Measurements from ENCODE around the gene MAML3. TPM values are rescaled to one million over a fixed set of nuclear protein-coding genes. Genes with fewer than 3 reads are reported as not detected.
A peak's percentile ranks its signal among the peaks of the same experiment; 100 is the strongest.

MAML3 gene
- total and polyA plus RNA-seq, 2 of the 13 experiments (the other 11 are each of a cell fraction or from before 2014, with no cell fraction given), result 0.05 to 0.13 TPM

DNA sequence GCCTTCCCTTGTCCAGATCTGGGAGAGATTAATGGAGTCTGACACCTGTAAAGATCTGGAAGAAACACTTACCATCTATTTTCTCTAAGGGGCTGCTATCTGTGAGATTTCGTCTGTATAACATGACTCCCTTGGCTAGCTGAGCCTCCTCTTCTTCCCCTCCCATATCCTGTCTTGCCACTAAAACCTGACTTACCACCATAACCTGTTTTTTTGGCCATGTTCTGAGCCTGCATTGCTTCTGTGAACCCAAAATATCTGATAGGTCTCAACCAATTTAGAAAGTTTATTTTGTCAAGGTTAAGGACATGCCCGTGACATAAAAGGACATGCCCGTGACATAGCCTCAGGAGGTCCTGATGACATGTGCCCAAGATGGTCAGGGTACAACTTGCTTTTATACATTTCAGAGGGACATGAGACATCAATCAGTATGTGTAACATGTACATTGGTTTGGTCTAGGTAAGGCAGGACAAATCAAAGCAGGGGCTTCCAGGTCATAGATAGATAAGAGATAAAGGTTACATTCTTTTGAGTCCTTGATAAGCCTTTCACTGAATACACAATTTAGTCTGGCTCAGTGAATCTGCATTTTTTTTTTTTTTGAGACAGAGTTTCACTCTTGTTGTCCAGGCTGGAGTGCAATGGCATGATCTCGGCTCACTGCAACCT lies 476.9 kb downstream of the MAML3 start (continued):
- TF ChIP-seq GFI1 (CRISPR knock-in tag; IDR thresholded peaks at IDR 0.05; ENCODE audit: borderline replicate concordance) (peak; percentile 95), DNMT3B (CRISPR knock-in tag; conservative IDR thresholded peaks at IDR 0.05) (no peak), PITX1 (CRISPR knock-in tag; IDR thresholded peaks at IDR 0.05) (no peak), KDM6A (CRISPR knock-in tag; IDR thresholded peaks at IDR 0.05; ENCODE audit: low read depth) (no peak), NCOA2 (CRISPR knock-in tag; IDR thresholded peaks at IDR 0.05) (peak; percentile 41; the same call in 1 of the 2 replicates), ELF4 (CRISPR knock-in tag; IDR thresholded peaks at IDR 0.05; ENCODE audit: borderline replicate concordance) (no peak), HDAC2 (CRISPR knock-in tag; IDR thresholded peaks at IDR 0.05) (0 out of 2 replicates have a peak, but pooled peaks have one; percentile 38), FIP1L1 (IDR thresholded peaks at IDR 0.05; ENCODE audit: borderline replicate concordance, insufficient read depth, low read depth, low read length) (no peak), SETDB1 (CRISPR knock-in tag; IDR thresholded peaks at IDR 0.05; ENCODE audit: borderline replicate concordance) (no peak), TBX2 (CRISPR knock-in tag; IDR thresholded peaks at IDR 0.05; ENCODE audit: borderline replicate concordance) (peak; percentile 16; the same call in 1 of the 2 replicates), SOX5 (CRISPR knock-in tag; IDR thresholded peaks at IDR 0.05; ENCODE audit: borderline replicate concordance) (no peak), KDM3A (CRISPR knock-in tag; IDR thresholded peaks at IDR 0.05; ENCODE audit: low read depth) (no peak), ZNF251 (CRISPR knock-in tag; IDR thresholded peaks at IDR 0.05) (no peak), ZNF839 (CRISPR knock-in tag; IDR thresholded peaks at IDR 0.05; ENCODE audit: borderline replicate concordance) (no peak), FOXA1 (IDR thresholded peaks at IDR 0.05) (no peak), FOXA1 (CRISPR knock-in tag; IDR thresholded peaks at IDR 0.05) (0 out of 2 replicates have a peak, but pooled peaks have one; percentile 13)
- TF ChIP-seq, protein P1, sequence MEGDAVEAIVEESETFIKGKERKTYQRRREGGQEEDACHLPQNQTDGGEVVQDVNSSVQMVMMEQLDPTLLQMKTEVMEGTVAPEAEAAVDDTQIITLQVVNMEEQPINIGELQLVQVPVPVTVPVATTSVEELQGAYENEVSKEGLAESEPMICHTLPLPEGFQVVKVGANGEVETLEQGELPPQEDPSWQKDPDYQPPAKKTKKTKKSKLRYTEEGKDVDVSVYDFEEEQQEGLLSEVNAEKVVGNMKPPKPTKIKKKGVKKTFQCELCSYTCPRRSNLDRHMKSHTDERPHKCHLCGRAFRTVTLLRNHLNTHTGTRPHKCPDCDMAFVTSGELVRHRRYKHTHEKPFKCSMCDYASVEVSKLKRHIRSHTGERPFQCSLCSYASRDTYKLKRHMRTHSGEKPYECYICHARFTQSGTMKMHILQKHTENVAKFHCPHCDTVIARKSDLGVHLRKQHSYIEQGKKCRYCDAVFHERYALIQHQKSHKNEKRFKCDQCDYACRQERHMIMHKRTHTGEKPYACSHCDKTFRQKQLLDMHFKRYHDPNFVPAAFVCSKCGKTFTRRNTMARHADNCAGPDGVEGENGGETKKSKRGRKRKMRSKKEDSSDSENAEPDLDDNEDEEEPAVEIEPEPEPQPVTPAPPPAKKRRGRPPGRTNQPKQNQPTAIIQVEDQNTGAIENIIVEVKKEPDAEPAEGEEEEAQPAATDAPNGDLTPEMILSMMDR (CRISPR knock-in tag; IDR thresholded peaks at IDR 0.05), result no peak
- TF ChIP-seq, protein P2, sequence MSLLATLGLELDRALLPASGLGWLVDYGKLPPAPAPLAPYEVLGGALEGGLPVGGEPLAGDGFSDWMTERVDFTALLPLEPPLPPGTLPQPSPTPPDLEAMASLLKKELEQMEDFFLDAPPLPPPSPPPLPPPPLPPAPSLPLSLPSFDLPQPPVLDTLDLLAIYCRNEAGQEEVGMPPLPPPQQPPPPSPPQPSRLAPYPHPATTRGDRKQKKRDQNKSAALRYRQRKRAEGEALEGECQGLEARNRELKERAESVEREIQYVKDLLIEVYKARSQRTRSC (CRISPR knock-in tag; IDR thresholded peaks at IDR 0.05; ENCODE audit: low read depth), result no peak
- TF ChIP-seq, protein P3, sequence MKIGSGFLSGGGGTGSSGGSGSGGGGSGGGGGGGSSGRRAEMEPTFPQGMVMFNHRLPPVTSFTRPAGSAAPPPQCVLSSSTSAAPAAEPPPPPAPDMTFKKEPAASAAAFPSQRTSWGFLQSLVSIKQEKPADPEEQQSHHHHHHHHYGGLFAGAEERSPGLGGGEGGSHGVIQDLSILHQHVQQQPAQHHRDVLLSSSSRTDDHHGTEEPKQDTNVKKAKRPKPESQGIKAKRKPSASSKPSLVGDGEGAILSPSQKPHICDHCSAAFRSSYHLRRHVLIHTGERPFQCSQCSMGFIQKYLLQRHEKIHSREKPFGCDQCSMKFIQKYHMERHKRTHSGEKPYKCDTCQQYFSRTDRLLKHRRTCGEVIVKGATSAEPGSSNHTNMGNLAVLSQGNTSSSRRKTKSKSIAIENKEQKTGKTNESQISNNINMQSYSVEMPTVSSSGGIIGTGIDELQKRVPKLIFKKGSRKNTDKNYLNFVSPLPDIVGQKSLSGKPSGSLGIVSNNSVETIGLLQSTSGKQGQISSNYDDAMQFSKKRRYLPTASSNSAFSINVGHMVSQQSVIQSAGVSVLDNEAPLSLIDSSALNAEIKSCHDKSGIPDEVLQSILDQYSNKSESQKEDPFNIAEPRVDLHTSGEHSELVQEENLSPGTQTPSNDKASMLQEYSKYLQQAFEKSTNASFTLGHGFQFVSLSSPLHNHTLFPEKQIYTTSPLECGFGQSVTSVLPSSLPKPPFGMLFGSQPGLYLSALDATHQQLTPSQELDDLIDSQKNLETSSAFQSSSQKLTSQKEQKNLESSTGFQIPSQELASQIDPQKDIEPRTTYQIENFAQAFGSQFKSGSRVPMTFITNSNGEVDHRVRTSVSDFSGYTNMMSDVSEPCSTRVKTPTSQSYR (CRISPR knock-in tag; IDR thresholded peaks at IDR 0.05; ENCODE audit: borderline replicate concordance), result no peak
- TF ChIP-seq, protein P4, sequence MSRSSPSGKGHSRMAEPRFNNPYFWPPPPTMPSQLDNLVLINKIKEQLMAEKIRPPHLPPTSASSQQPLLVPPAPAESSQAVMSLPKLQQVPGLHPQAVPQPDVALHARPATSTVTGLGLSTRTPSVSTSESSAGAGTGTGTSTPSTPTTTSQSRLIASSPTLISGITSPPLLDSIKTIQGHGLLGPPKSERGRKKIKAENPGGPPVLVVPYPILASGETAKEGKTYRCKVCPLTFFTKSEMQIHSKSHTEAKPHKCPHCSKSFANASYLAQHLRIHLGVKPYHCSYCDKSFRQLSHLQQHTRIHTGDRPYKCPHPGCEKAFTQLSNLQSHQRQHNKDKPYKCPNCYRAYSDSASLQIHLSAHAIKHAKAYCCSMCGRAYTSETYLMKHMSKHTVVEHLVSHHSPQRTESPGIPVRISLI (CRISPR knock-in tag; IDR thresholded peaks at IDR 0.05; ENCODE audit: borderline replicate concordance), result peak; percentile 64; the same call in 1 of the 2 replicates
- TF ChIP-seq, protein P5, sequence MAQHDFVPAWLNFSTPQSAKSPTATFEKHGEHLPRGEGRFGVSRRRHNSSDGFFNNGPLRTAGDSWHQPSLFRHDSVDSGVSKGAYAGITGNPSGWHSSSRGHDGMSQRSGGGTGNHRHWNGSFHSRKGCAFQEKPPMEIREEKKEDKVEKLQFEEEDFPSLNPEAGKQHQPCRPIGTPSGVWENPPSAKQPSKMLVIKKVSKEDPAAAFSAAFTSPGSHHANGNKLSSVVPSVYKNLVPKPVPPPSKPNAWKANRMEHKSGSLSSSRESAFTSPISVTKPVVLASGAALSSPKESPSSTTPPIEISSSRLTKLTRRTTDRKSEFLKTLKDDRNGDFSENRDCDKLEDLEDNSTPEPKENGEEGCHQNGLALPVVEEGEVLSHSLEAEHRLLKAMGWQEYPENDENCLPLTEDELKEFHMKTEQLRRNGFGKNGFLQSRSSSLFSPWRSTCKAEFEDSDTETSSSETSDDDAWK (CRISPR knock-in tag; IDR thresholded peaks at IDR 0.05), result no peak

Measured in HepG2 (cell line).